B cell (primary cell): Measurements from ENCODE around the gene AHRR. TPM values are rescaled to one million over a fixed set of nuclear protein-coding genes. Genes with fewer than 3 reads are reported as not detected.

Source experiments
- ATAC-seq: fragments of 200-7000 bp; cut with Tn5 transposase; one replicate; pipeline ENCODE4 v1.10.0; 2021; ENCODE audit warnings: low read depth, mild to moderate bottlenecking, moderate number of reproducible peaks, moderate library complexity
- CTCF ChIA-PET: fragments of 350-600 bp; sonication (Branson Sonifier 250); formaldehyde crosslinking; loops from one replicate; lab custom pipeline; 2021; ENCODE audit warnings: antibody characterized with exemption, inconsistent platforms; lab: Charles Lee
- POLR2A ChIA-PET: fragments of 350-600 bp; sonication (Branson Sonifier 250); formaldehyde crosslinking; loops from one replicate; lab custom pipeline; 2021; ENCODE audit warnings: antibody characterized with exemption; lab: Charles Lee
- DNase-seq: peaks from one replicate; pipeline ENCODE4 v3.0.0; 2013
- H2AFZ ChIP-seq: 2 replicates; pipeline ENCODE4 v1.6.1; 2012; ENCODE audit warnings: mild to moderate bottlenecking, low read depth, low read length; ENCODE audit not compliant: insufficient read depth, poor library complexity, severe bottlenecking
- H3K27ac ChIP-seq, 2 donors: 1 replicate in 1 of 2; 2 replicates in 1 of 2; pipeline ENCODE4 v1.5.1; 2012 to 2013; ENCODE audit warnings: low read length in 2 of 2, mild to moderate bottlenecking in 2 of 2, moderate library complexity in 1 of 2
- H3K27me3 ChIP-seq, 4 experiments: fragments of 200-600 bp in 1 of 4; sonication (generic) in 1 of 4; replicated peaks in 1 of 4; 1 replicate in 2 of 4; 2 replicates in 2 of 4; pipeline versions ENCODE4 v1.6.1 to v1.7.0; 2013 to 2016; ENCODE audit warnings: low read length in 3 of 4, mild to moderate bottlenecking in 2 of 4, mixed read lengths in 1 of 4, moderate library complexity in 1 of 4; ENCODE audit not compliant: insufficient read depth in 4 of 4, control insufficient read depth in 3 of 4; ENCODE audit errors: control extremely low read depth in 1 of 4
- H3K36me3 ChIP-seq, 2 experiments: replicated peaks in 1 of 2; 1 replicate in 1 of 2; 2 replicates in 1 of 2; pipeline versions ENCODE4 v1.6.1 to v1.7.1; 2013; ENCODE audit warnings: low read length in 1 of 2; ENCODE audit not compliant: insufficient read depth in 2 of 2, control insufficient read depth in 1 of 2; ENCODE audit errors: control extremely low read depth in 1 of 2, extremely low read depth in 1 of 2
- H3K4me1 ChIP-seq, 2 donors: fragments of 200-600 bp in 1 of 2; sonication (generic) in 1 of 2; 1 replicate in 1 of 2; 2 replicates in 1 of 2; pipeline versions ENCODE4 v1.5.1 to v1.6.1; 2013 to 2017; ENCODE audit warnings: low read length in 2 of 2; ENCODE audit not compliant: control insufficient read depth in 2 of 2, insufficient read depth in 2 of 2
- H3K4me2 ChIP-seq: replicated peaks from 2 replicates; pipeline ENCODE3; 2012; ENCODE audit warnings: mild to moderate bottlenecking, low read depth, low read length; ENCODE audit not compliant: poor library complexity, severe bottlenecking
- H3K4me3 ChIP-seq, 5 experiments: fragments of 200-600 bp in 1 of 5; sonication (generic) in 1 of 5; 1 replicate in 3 of 5; 2 replicates in 2 of 5; pipeline versions ENCODE4 v1.5.1 to v1.7.0; 2011 to 2016; ENCODE audit warnings: low read length in 4 of 5, mild to moderate bottlenecking in 4 of 5, low read depth in 2 of 5, control low read depth in 1 of 5, moderate library complexity in 1 of 5; ENCODE audit not compliant: insufficient read depth in 1 of 5; ENCODE audit errors: control extremely low read depth in 1 of 5, extremely low read depth in 1 of 5
- H3K79me2 ChIP-seq: fragments of 200-600 bp; sonication (generic); one replicate; pipeline ENCODE4 v1.6.0; 2016; ENCODE audit warnings: low read length; ENCODE audit not compliant: control insufficient read depth, insufficient read depth
- H3K9ac ChIP-seq: fragments of 200-600 bp; sonication (generic); 2 replicates; pipeline ENCODE4 v1.6.1; 2017; ENCODE audit warnings: mild to moderate bottlenecking, low read length, moderate library complexity
- H3K9me3 ChIP-seq, 3 donors: one replicate each; pipeline versions ENCODE4 v1.6.1 to v1.7.1; 2013; ENCODE audit warnings: low read length in 2 of 3; ENCODE audit not compliant: control insufficient read depth in 2 of 3, insufficient read depth in 1 of 3; ENCODE audit errors: control extremely low read depth in 1 of 3
- H4K20me1 ChIP-seq: 2 replicates; pipeline ENCODE4 v1.6.0; 2012; ENCODE audit warnings: mild to moderate bottlenecking, low read length; ENCODE audit not compliant: insufficient read depth, control insufficient read depth, poor library complexity, severe bottlenecking
- H3K27ac Mint-ChIP-seq: one replicate; pipeline ENCODE4 v1.8.0; 2021; ENCODE audit warnings: mixed read lengths
- H3K27me3 Mint-ChIP-seq: one replicate; pipeline ENCODE4 v1.8.0; 2021; ENCODE audit warnings: mixed read lengths
- H3K4me1 Mint-ChIP-seq: one replicate; pipeline ENCODE4 v1.8.0; 2021; ENCODE audit warnings: mixed read lengths
- H3K4me3 Mint-ChIP-seq: one replicate; pipeline ENCODE4 v1.8.0; 2021; ENCODE audit warnings: mixed read lengths
- H3K9me3 Mint-ChIP-seq: one replicate; pipeline ENCODE4 v1.8.0; 2022; ENCODE audit warnings: mixed read lengths; ENCODE audit not compliant: insufficient read depth
- EZH2 ChIP-seq: IDR thresholded peaks from 2 replicates; pipeline ENCODE4 v1.6.1; 2012; ENCODE audit warnings: borderline replicate concordance, low read depth, mild to moderate bottlenecking, moderate library complexity, low read length; ENCODE audit not compliant: insufficient read depth, poor library complexity, severe bottlenecking
- WGBS: methylation state at CpG from one replicate; pipeline ENCODE4 v1.1.5; 2013; ENCODE audit warnings: missing lambda C conversion rate; ENCODE audit not compliant: insufficient coverage; 5-methylcytosine and 5-hydroxymethylcytosine counted together
- intact Hi-C: fragments of 100-400 bp; cut with micrococcal nuclease; formaldehyde crosslinking; loops from one replicate; pipeline ENCODE4 v1.10.0; 2022
- polyA plus RNA-seq: library from polyadenylated mRNA; depleted of rRNA; stranded (reverse); fragments of >200 nt; gene quantifications from 2 replicates; pipeline ENCODE4 v1.2.3, GENCODE V29; 2012
- total RNA-seq, 2 donors: library from RNA; stranded (reverse); fragments of 120-200 nt in 1 of 2; gene quantifications; 1 replicate in 1 of 2; 2 replicates in 1 of 2; pipeline versions ENCODE4 v1.2.3 to v1.2.4, GENCODE V29; 2013 to 2022
- TF ChIP-seq, protein P1 (sequence below): fragments of 200-600 bp; IDR thresholded peaks from one replicate; pipeline ENCODE4 v1.8.0; 2022; ENCODE audit warnings: antibody characterized with exemption, mild to moderate bottlenecking

The AHRR gene
- total and polyA plus RNA-seq, 2 donors (not counting 1 experiment from before 2014, with no cell fraction given) = 0.13 to 1.7 TPM

DNA sequence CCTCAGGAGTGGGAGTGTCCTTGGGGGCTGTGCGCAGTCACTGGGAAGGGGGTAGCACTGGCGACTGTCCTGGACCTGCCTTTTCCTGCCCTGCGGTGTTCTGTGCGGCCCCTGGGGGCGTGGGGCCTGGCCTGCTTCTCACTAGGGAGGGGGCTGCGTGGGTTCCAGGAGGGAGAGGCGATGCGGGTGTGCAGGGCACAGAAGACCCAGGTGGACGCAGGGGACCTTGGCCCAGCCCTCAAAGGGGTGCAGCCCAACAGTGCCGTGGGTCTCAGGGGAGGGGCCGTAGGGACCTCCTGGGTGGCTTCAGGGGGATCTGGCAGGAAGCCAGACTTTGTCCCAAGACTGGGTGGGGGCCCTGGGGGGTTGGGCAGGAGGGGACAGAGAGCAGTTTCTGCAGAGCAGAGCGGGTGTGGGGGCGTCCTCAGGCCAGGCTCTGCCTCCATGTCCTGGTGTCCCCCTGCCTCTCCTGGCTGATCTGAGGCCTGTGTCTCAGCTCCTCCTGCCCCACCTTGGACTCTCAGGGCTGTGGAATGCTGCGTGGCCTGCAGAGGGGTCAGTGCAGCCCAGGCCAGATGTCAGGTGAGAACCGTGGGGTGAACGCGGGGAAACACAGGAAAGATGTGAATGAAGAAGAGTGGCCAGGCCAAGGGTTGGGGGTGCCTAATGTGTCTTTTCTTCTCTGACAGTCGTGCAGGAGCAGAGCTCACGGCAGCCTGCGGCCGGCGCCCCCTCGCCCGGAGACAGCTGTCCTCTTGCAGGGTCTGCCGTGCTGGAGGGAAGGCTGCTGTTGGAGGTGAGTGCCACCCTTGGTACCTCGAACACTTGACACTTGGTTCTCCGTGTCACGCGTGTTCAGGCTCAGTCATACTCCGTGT lies 54.6 kb downstream of the AHRR start:
- Histone ChIP-seq H2AFZ (no peak overlapping the region), H3K9ac (no peak overlapping the region), H3K9me3 (no peaks in the 10 kb centered on the region), H3K27ac (no peak overlapping the region), H3K4me1 (peaks cover 8 to 12% of the 10 kb centered on the region in 2 donors), H4K20me1 (no peaks in the 10 kb centered on the region), H3K36me3 (no peaks in the 10 kb centered on the region), H3K4me2 (no peak overlapping the region), H3K4me3 (no peak overlapping the region), H3K27me3 (peaks cover 0 to 38% (median 10%) of the 10 kb centered on the region in 4 experiments), H3K79me2 (no peaks in the 10 kb centered on the region)
- 91% methylated on average over 28 of the region's 30 CpGs for WGBS
- ChIA-PET POLR2A (interaction anchor here (0.6 kb wide), 1 partner anchor 109 kb away, joined by 3 read pairs; no protein-coding TSS in a partner anchor), CTCF (no interaction called here)
- Mint-ChIP-seq H3K27ac (no peak overlapping the region), H3K4me3 (no peak overlapping the region), H3K4me1 (peaks cover 5% of the 10 kb centered on the region), H3K9me3 (no peaks in the 10 kb centered on the region), H3K27me3 (peaks cover 22% of the 10 kb centered on the region)
- TF ChIP-seq EZH2 = no peak
- TF ChIP-seq, protein P1, sequence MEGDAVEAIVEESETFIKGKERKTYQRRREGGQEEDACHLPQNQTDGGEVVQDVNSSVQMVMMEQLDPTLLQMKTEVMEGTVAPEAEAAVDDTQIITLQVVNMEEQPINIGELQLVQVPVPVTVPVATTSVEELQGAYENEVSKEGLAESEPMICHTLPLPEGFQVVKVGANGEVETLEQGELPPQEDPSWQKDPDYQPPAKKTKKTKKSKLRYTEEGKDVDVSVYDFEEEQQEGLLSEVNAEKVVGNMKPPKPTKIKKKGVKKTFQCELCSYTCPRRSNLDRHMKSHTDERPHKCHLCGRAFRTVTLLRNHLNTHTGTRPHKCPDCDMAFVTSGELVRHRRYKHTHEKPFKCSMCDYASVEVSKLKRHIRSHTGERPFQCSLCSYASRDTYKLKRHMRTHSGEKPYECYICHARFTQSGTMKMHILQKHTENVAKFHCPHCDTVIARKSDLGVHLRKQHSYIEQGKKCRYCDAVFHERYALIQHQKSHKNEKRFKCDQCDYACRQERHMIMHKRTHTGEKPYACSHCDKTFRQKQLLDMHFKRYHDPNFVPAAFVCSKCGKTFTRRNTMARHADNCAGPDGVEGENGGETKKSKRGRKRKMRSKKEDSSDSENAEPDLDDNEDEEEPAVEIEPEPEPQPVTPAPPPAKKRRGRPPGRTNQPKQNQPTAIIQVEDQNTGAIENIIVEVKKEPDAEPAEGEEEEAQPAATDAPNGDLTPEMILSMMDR = no peak
- DNase-seq (peak; percentile 4), ATAC-seq (no peak)
- intact Hi-C loops = no loop called here

DNA sequence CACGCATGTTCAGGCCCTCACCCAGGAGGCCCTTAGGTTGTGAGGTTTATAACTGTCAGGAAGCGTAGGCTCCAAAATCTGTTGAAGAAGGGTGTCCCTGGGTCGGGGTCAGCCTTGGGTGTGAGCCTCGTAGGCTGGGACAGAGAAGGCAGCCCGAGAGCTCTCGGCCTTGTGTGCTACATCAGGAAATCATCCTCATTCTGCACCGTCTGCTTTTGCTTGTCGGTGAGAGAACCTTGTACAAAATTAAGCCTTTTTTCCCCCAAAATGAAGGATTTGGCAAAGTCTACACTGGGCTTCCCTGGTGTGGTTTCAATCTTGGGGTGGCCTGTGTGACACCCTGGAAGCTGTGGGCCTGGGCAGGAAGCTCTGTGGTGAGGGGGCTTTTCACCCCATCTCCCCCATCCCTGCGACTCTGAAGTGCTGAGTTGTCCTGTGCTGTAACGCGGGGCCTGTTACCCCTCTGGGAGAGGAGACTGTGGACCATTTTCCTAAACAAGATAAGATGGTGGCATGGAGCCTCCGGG lies 55.3 kb downstream of the AHRR start:
- H3K27ac Mint-ChIP-seq = no peak overlapping the region
- no peak for ATAC-seq
- Histone ChIP-seq H3K36me3 (no peaks in the 10 kb centered on the region), H3K27me3 (peaks cover 0 to 35% (median 10%) of the 10 kb centered on the region in 4 experiments), H3K4me1 (peaks cover 8 to 12% of the 10 kb centered on the region in 2 donors), H3K9me3 (no peaks in the 10 kb centered on the region), H3K79me2 (no peaks in the 10 kb centered on the region), H3K9ac (no peak overlapping the region), H2AFZ (no peak overlapping the region), H3K4me3 (no peak overlapping the region), H3K27ac (no peak overlapping the region), H4K20me1 (no peaks in the 10 kb centered on the region), H3K4me2 (no peak overlapping the region)
- H3K27me3 Mint-ChIP-seq = peaks cover 22% of the 10 kb centered on the region
- 94% methylated on average over 10 of the region's 12 CpGs for WGBS
- TF ChIP-seq, protein P1 = no peak
- no peak for TF ChIP-seq EZH2
- peaks cover under 1% of the 10 kb centered on the region for H3K9me3 Mint-ChIP-seq
- DNase-seq = peak; percentile 8
- intact Hi-C loops = no loop called here
- CTCF ChIA-PET = no interaction called here
- no peak overlapping the region for H3K4me3 Mint-ChIP-seq
- POLR2A ChIA-PET = no interaction called here
- H3K4me1 Mint-ChIP-seq = peaks cover 3% of the 10 kb centered on the region
